Measurements from ENCODE around the gene SLC43A2.

The SLC43A2 gene

GRCh38 chr17:1582374-1582773 is 46.3 kb downstream of the SLC43A2 start:
- no peak for DNase-seq (ENCODE audit: low spot score)
- TF ChIP-seq CTCF (IDR thresholded peaks at IDR 0.05; ENCODE audit: extremely low read depth, missing control alignments), result no peak

- DNase-seq (ENCODE audit: low spot score), result no peak
- TF ChIP-seq CTCF (IDR thresholded peaks at IDR 0.05; ENCODE audit: extremely low read depth, missing control alignments), result no peak
These were observed 47.5 kb downstream of the SLC43A2 start for GRCh38 chr17:1580979-1581676.

DNA sequence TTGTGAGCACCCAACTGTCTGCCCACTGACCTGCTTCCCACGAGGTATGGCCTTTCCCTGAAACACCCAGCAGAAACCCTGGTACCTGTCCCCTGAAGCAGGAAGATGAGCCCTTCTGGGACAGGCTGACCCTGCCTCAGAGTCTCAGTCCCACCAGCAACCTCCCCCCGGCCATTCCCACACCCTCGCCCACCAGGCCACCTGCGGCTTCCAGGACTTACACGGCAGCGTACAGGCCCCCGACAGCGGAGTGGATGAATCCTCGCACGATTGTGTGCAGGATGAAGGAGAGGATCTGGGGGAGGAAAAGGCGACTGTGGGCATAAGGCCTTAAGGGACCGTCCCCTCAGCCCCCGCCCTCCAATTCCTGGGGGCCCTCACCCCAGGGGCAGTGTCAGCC is 50.6 kb downstream of the SLC43A2 start:
- no peak for TF ChIP-seq CTCF (IDR thresholded peaks at IDR 0.05; ENCODE audit: extremely low read depth, missing control alignments)
- DNase-seq (ENCODE audit: low spot score), result no peak

- DNase-seq (ENCODE audit: low spot score), result peak; percentile 45
- no peak for TF ChIP-seq CTCF (IDR thresholded peaks at IDR 0.05; ENCODE audit: extremely low read depth, missing control alignments)
These were observed 51.0 kb downstream of the SLC43A2 start for GRCh38 chr17:1577583-1578013.

DNA sequence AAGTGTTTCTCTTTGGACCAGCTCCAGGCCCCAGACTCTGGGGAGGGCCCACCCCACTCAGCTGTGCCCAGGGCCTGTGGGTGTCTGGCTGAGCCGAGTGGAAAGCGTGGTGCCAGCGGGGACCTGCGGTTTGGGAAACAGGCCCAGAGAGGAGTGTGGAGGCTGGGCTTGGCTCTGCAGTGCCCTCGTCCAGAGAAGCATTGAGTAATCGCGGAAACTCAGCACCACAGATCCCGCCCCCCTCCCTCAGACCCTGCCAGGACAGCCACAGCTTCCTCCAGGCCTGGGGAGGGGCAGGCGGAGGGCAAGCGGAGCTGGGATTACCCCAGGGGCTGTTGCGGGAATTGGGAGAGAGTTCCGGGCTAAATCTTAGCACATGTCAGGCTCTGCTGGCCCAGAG is 51.5 kb downstream of the SLC43A2 start:
- TF ChIP-seq CTCF (IDR thresholded peaks at IDR 0.05; ENCODE audit: extremely low read depth, missing control alignments), result no peak
- DNase-seq (ENCODE audit: low spot score), result peak; percentile 59

GRCh38 chr17:1576500-1576899 is 52.1 kb downstream of the SLC43A2 start:
- no peak for DNase-seq (ENCODE audit: low spot score)
- no peak for TF ChIP-seq CTCF (IDR thresholded peaks at IDR 0.05; ENCODE audit: extremely low read depth, missing control alignments)

DNA sequence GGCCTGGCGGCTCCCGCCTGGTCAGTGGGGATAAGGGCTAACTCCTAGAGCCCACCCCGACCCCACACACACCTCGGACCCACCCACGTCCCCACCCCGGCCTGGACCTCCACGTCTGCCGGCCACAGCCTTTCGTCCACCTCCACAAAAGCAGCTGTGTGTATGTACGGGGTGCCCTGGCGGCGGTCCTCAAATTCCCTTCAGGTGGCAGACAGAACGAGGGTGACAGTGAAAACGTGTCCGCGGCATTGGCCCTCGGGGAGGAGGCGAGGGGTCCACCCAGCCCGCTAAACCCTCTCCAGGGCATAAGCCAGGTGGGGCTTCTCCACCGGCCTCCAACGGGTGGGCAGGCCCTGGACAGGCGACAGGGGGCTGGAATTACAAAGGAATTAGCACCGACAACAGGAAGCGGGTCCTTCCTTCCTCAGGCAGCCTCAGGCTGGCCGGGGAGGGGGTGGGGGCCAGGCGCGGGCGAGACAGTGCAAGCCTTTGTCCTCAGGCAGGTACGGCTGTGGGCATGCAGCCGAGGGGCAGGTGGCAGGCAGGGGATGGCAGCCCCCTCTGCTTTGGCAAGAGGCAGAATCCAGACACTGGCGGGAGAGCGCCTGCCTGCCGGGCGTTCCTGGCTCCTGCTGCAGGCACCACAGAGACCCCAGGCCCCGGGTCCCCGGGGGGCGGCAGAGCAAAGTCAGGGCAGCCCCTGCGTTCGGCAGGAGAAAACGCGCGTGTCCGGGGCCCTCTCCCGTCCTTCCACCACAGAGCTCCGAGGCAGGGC is 53.8 kb downstream of the SLC43A2 start:
- TF ChIP-seq CTCF (IDR thresholded peaks at IDR 0.05; ENCODE audit: extremely low read depth, missing control alignments), result no peak
- DNase-seq (ENCODE audit: low spot score), result no peak

Measured in GM20000 (cell line).